NCI-H774 (cell line): Measurements from ENCODE around the gene HERC4.

Experiments used
- DNase-seq: peaks from one replicate; lab custom pipeline; 2025; lab: John Stamatoyannopoulos, UW

Gene HERC4, protein sequence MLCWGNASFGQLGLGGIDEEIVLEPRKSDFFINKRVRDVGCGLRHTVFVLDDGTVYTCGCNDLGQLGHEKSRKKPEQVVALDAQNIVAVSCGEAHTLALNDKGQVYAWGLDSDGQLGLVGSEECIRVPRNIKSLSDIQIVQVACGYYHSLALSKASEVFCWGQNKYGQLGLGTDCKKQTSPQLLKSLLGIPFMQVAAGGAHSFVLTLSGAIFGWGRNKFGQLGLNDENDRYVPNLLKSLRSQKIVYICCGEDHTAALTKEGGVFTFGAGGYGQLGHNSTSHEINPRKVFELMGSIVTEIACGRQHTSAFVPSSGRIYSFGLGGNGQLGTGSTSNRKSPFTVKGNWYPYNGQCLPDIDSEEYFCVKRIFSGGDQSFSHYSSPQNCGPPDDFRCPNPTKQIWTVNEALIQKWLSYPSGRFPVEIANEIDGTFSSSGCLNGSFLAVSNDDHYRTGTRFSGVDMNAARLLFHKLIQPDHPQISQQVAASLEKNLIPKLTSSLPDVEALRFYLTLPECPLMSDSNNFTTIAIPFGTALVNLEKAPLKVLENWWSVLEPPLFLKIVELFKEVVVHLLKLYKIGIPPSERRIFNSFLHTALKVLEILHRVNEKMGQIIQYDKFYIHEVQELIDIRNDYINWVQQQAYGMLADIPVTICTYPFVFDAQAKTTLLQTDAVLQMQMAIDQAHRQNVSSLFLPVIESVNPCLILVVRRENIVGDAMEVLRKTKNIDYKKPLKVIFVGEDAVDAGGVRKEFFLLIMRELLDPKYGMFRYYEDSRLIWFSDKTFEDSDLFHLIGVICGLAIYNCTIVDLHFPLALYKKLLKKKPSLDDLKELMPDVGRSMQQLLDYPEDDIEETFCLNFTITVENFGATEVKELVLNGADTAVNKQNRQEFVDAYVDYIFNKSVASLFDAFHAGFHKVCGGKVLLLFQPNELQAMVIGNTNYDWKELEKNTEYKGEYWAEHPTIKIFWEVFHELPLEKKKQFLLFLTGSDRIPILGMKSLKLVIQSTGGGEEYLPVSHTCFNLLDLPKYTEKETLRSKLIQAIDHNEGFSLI

DNA sequence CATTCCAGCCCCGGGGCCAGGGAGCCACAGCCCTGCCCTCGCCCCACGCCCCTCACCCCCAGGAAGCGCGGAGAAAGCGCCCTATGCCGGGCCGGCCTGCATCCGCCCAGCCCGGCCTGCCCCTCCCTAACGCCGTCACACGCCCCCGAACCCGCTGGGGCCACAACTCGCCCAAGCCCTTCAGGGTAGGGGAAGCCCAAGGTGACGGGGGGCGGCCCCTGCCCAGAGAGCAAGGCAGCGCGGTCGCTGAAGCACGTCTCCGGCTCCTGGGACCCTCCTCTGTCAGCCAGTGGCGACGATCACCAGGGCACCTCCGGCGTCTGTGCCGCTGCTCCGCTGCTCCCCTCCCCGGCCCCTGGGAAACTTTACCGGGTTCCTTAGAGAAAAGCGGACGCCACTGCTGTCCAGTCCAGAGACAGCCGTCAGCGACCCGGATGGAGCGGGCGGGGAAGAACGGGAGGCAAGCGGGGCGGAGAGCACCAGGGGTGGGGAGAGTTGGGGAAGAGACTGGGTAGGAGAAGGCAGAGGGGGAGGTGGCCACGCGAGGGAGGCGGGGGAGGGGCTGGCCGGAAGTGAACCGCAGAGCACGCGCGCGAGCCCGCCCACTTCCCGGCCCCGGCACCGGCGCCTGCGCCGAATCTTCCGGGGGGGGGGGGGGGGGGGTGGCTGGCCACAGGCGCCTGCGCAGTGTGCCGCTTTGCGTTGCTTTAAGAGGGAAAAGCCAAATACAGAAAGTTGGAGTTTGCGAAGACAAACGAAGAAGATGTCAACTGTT is at the start of gene HERC4:
Gene HERC4, minus strand, starts transcription at position 509 of the 775 bp plus-strand sequence. CDS start 2,175 bp downstream, outside the sequence.
- peak; percentile 90 for DNase-seq

DNA sequence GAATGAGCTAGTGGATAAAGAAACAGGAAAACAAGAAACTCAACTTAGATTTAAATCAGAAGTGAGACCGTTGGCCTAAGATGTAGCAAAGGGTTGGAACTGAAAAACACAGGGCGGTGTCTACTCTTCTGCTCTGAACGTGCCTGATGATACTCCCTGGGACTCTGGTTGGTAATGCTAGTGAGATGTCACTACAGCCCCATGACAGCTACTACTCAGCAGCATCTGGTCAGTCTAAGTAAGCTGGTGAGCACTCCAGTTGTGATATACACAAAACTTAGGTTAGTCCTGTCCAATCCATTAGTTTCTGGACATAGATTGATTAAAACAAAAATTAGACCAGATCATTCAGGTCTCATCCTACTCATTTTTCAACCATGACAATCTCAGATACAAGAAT is 49.6 kb upstream of the HERC4 start:
- DNase-seq = no peak

DNA sequence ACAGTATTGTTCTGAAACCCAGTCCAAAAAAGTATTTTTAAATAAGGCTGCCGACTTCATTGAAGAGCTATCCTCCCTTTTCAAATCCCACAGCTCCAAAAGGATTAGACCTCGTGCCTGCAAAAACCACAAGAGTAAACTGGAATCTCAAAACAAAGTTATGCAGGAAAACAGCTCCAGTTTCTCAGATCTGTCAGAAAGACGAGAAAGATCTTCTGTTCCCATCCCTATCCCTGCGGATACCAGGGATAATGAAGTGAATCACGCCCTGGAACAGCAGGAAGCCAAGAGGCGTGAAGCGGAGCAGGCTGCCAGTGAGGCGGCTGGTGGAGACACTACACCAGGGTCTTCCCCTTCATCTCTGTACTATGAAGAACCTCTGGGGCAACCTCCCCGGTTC is 46.8 kb upstream of the HERC4 start:
- DNase-seq = no peak

DNA sequence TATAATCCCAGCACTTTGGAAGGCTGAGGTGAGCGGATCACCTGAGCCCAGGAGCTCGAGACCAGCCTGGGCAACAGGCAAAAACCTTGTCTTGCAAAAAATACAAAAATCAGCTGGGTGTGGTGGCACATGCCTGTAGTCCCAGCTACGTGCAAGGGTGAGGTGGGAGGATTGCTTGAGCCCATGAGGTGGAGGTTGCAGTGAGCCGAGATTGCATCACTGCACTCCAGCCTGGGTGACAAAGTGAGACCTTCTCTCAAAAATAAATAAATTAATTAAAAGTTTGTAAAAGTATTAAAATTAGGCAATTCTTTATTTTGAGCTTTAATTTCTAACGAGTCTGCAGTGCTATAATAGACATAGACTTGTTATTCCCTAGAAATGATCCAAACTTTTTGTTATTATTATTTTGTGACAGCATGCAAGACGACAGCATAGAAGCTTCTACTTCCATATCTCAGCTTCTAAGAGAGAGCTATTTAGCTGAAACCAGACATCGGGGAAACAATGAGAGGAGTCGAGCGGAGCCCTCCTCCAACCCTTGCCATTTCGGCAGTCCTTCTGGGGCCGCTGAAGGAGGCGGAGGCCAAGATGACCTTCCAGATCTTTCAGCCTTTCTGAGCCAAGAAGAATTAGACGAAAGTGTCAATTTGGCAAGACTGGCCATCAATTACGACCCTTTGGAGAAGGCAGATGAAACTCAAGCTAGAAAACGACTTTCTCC is 46.1 kb upstream of the HERC4 start:
- DNase-seq = no peak

DNA sequence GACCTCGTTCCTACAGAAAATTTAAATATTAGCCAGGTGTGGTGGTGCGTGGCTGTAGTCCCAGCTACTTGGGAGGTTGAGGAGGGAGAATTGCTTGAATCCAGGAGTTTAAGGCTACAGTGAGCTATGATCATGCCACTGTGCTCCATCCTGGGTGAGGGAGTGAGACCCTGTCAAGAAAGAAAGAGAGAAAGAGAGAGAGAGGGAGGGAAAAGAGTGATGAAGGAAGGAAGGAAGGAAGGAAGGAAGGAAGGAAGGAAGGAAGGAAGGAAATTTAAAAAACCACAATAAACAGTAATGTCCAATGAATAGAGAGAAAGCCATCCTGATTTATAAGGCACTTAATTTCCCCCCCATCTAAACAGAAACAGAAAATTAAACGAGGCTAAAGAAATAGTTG is 43.6 kb upstream of the HERC4 start:
- no peak for DNase-seq

DNA sequence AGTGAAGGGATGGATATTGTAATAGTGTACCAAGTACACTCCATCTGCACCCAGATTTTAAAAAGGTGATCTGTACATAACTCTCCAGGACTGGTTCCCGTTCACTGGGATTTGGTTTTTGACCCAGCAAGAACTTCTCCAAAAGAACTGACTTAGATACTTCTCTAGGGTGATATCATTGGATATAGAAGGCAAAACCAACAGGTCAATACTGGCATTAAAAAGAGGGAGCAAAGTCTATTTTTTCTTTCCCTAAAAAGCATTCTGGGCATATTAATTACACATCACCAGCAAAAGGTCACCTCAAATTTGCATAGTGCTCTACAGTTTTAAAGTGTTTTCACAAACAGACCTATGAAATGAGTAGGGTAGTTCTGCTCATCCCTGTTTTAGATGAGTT is 37.8 kb upstream of the HERC4 start:
- no peak for DNase-seq

DNA sequence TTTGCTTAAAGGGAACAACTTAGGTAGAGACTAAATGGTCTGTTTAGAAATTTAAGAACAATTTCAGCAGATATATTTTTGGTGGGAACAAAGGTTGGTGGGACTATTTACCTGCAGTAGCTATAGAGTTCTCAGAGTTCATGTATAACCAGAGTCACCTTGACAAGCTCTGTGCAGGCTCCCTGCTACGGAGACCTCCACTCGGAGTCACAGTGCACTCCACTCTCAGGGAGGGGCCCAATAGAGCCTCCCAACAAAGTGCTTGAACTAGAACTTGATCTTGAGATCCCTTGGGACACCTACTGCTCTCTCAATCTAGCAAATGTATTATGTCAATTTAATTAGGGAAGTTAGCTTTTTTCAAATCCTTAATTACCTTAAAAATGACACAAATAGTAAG is 36.5 kb upstream of the HERC4 start:
- DNase-seq = no peak

DNA sequence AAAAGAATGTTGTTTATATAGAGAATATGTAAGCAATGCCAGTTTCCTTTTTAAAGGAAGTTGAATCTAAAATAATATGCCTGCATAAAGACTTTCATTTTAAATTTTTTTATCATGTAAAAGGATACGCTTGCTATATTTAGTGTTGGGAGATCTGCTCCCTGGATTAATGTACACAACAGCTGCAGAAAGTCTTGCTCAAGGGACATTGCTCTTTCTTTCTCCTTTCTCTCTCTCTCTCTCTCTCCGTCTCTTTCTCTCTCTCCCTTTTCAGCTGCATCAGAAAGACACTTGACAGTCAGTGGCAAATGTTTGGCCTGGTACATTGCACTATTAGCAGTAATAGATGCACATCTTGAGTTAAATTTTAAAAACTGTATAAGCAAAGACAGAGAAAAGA is 34.9 kb upstream of the HERC4 start:
- no peak for DNase-seq

DNA sequence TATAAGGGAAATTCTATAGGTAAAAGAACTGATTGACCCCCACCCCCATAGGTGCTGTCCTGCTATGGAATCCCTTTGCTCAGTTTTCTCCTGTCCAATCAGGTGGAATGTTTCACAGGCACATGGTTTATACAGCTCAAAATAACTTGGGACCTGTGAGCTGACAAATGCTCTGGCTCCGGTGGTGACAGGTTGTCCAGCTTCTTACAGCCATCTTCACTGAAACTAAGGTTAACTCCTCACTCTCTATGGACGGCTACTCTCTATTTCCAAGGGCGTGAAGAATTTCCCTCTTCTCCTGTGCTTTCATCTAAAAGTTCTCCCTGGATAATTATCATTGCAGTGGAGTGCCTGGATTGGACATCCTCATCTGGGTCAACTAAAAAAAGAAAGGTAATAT is 34.2 kb upstream of the HERC4 start, which contains the start of gene MYPN:
Gene MYPN, plus strand, starts transcription at position 158 of the 400 bp plus-strand sequence. CDS start 11,951 bp downstream, outside the sequence.
- DNase-seq = no peak

DNA sequence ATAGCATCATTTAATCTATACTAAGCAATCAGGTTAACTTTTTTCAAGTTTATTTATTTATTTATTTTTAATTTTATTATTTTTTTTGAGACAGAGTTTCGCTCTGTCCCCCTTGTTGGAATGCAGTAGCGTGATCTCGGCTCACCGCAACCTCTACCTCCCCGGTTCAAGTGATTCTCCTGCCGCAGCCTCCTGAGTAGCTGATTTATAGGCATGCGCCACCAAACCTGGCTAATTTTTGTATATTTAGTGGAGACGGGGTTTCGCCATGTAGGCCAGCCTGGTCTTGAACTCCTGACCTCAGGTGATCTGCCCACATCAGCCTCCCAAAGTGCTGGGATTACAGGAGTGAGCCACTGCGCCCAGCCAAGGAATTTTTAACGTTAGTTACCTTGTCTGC is 33.6 kb upstream of the HERC4 start:
- DNase-seq = no peak

DNA sequence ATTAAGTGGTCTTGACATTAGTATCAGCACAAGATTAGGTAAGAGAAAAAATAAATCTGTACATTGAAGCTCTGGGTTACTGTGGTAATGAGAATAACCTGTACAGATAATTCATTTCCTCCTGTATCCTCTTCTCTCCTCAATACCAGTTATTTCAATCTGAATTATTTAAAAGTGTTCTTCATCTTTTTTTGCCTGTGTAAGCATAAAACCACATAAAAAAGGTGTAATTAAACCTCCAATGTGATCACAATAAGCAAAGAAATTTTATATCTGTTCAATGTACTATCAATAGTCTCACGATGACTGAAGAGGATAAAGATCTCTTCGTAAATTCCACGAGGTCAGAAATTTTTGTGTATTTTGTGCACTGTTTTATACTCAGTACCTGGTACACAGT is 33.0 kb upstream of the HERC4 start:
- no peak for DNase-seq

DNA sequence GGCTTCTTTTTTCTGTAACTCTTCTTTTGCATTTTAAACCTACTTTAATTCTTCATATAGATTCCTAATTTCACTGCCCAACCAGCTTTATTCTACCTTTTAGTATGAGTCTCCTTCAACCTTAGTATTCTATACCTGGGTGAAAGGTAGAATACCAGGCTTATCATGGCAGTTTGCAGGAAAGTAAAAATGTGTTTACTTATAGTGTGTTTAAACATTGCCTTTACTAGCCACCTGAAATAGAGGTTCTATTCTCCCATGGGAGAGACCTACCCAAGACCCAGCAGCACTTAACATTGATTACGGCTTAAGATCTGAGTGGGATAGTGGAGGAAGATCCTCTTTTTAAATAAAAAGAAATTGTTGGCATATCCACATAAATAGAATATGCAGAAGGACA is 32.6 kb upstream of the HERC4 start:
- no peak for DNase-seq

DNA sequence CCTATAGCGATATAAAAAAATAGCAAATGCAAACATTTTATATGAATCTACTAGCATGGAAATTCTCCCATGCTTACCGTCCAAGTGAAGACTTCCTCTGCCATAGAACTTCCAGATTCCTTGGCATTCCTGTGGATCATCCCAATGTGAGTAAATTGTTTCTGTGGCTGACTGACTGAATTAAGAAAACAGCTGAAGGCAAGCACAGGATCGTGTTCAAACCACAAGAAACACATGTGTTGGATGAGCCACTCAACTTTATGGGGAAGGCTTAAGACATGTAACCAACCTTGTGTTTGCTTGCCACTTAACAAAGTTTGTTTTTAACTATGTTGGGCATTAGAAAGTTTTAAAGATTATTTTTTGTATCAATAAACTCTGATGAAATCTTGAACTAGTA is 31.6 kb upstream of the HERC4 start:
- no peak for DNase-seq

DNA sequence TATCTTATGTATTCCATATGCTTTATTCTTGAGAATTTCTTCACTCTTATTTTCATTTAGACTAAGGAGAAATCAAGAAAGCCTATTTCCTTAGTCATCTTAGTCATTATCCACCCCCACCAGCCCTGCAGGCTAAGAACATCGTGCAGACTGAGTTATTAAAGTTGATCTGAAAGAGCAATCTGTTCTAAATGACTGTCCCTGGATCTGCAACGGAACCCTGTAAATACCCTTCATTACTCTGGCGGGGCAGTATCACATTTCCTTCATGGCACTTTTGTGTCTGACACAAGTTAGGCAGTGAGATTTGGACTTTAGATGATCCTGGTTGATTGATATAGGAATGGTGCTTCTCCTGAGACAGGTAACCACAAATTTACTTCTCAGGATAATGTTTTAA is 30.7 kb upstream of the HERC4 start:
- DNase-seq = no peak

DNA sequence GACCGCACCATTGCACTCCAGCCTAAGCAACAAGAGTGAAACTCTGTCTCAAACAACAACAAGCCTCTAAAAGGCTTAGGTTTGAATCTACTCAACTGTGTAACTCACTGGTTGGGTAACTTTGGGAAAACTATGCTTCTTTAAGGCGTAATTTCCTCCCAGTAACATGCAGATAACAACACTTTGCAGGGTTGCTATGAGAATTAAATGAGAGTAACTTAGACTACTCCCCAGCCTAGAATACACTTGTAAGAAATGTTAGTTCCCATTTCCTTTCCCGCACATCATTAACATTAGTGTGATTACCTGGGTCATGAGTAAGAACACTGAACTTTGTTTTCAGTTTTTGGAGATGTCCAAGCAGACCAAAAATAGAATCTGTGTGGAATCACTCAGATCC is 28.8 kb upstream of the HERC4 start:
- DNase-seq = no peak

DNA sequence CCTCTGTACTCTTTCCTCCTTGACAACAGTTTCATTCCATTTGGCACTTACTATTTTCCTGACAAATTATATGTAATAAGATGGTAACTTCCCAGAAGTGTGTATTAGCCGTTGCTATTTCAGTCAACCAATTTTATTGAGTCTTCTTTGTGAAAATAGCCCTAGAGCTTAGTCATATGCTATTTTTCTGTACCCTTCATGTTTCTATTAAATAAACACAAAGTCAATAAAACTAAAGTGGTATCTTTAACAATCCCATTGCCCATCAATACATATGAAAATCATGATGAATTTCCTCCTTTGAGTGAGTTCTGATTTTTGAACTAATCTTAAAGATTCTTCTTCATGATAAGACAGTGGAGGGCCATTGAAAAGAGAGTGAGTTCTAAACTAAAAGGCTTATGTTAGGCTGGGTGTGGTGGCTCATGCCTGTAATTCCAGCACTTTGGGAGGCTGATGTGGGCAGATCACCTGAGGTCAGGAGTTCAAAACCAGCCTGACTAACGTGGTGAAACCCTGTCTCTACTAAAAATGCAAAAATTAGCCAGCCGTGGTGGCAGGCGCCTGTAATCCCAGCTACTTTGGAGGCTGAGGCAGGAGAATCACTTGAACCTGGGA is 28.3 kb upstream of the HERC4 start:
- DNase-seq = no peak

DNA sequence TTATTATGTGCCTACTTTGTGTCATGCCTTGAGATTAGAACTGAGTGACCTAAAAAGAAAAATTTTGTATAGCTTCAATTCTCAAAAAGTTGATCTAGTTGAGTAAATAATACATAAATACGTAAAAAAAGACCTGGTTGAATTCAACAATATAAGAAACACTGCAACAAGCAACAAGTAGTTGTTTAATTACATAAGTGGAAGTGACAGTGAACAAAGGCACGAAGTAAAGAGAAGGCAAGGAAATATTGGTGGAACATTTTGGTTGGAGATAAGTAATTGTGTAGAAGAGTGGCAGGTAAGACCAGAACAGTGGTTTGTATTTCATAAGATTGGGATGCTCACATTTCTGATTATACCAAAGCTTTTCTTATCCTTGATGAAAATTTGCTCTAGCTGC is 26.0 kb upstream of the HERC4 start:
- no peak for DNase-seq

DNA sequence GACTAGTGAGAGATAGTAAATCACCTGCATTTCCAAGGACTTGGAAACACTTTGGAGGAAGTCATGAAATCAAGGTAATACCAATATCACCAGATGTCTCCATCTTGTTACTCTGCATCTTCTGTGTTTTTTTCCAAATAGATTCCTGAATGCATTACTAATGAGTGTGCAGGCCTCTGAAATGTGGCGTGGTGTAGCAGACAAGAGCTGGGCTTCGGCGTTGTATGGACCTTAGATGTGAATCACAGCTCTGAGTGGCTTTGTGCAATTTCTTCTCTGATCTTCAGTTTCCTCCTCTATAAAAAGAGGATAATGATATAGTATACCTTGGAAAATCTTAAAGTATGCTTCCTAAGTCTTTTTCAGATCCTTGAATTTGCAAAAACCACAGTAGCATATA is 24.7 kb upstream of the HERC4 start:
- no peak for DNase-seq

DNA sequence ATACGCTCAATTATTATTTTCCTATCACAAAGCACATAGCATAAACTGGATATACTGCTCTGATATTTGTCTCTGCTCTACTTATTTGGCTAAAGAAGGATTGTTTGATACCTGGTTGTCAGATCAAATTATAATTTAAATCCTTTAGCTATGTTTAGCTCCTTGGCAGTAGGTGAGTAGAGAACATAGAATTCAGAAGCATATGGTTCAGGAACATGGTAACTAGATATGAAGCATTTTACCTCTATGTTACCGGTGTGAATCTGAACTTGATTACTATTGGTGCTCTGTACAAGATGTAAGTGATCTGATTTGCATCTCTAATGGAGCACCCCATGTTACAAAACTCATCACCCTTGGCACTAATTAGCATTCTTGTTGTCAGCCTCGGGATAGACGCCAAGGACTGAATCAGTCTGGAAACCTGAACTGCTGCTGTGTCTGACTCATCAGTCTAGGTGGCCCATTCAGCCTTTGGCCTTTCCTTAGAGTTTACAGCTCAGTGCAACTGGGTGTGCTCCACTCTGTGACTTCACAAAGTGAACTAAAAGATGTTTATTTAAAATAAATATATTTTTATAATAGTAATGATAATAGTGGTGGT is 21.9 kb upstream of the HERC4 start:
- DNase-seq = no peak

DNA sequence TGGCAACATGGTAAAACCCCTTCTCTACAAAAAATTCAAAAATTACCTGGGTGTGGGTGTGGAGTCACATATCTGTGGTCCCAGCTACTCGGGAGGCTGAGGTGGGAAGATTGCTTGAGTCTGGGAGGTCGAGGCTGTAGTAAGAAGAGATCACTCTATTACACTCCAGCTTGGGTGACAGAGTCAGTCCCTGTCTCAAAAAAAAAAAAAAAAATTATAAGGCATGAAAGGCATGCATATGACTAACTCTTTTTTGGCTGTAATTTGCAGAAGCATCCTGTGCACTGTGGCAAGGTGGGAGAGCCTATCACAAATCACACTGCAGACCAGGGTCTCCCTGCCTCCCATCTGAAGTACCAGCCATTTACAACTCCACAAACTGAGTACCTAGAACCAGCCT is 20.1 kb upstream of the HERC4 start:
- no peak for DNase-seq
